ENCODE results near the gene MAGI1. TPM values are rescaled to one million over a fixed set of nuclear protein-coding genes. Genes with fewer than 3 reads are reported as not detected.

Gene MAGI1
- total RNA-seq, 2 experiments from 2014 or later = 0.47 to 0.51 TPM

- POLR2A ChIA-PET = no interaction called here
- H3K27ac Mint-ChIP-seq = no peak overlapping the region
- peaks cover 2% of the 10 kb centered on the region for H3K9me3 Mint-ChIP-seq
- H3K36me3 Mint-ChIP-seq (ENCODE audit: low read depth) = no peaks in the 10 kb centered on the region
- H3K27me3 Mint-ChIP-seq = no peaks in the 10 kb centered on the region
- no peak overlapping the region for H3K4me3 Mint-ChIP-seq
- no peaks in the 10 kb centered on the region for H3K4me1 Mint-ChIP-seq (ENCODE audit: low read depth)
- no peak for ATAC-seq
- CTCF ChIA-PET = no interaction called here
- DNase-seq = no peak
- TF ChIP-seq, protein P1, sequence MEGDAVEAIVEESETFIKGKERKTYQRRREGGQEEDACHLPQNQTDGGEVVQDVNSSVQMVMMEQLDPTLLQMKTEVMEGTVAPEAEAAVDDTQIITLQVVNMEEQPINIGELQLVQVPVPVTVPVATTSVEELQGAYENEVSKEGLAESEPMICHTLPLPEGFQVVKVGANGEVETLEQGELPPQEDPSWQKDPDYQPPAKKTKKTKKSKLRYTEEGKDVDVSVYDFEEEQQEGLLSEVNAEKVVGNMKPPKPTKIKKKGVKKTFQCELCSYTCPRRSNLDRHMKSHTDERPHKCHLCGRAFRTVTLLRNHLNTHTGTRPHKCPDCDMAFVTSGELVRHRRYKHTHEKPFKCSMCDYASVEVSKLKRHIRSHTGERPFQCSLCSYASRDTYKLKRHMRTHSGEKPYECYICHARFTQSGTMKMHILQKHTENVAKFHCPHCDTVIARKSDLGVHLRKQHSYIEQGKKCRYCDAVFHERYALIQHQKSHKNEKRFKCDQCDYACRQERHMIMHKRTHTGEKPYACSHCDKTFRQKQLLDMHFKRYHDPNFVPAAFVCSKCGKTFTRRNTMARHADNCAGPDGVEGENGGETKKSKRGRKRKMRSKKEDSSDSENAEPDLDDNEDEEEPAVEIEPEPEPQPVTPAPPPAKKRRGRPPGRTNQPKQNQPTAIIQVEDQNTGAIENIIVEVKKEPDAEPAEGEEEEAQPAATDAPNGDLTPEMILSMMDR (IDR thresholded peaks at IDR 0.05) = no peak
- intact Hi-C loops (cut with micrococcal nuclease) = no loop called here
Observed at GRCh38 chr3:65858749-65859148, 180.0 kb downstream of the MAGI1 start.

GRCh38 chr3:65857327-65857726, 181.4 kb downstream of the MAGI1 start:
- Mint-ChIP-seq H3K27ac (no peak overlapping the region), H3K27me3 (no peaks in the 10 kb centered on the region), H3K4me3 (no peak overlapping the region), H3K36me3 (ENCODE audit: low read depth) (no peaks in the 10 kb centered on the region), H3K9me3 (peaks cover 2% of the 10 kb centered on the region), H3K4me1 (ENCODE audit: low read depth) (no peaks in the 10 kb centered on the region)
- intact Hi-C loops (cut with micrococcal nuclease) = no loop called here
- ChIA-PET CTCF (no interaction called here), POLR2A (no interaction called here)
- DNase-seq (no peak), ATAC-seq (no peak)
- TF ChIP-seq, protein P1 (IDR thresholded peaks at IDR 0.05) = no peak

DNA sequence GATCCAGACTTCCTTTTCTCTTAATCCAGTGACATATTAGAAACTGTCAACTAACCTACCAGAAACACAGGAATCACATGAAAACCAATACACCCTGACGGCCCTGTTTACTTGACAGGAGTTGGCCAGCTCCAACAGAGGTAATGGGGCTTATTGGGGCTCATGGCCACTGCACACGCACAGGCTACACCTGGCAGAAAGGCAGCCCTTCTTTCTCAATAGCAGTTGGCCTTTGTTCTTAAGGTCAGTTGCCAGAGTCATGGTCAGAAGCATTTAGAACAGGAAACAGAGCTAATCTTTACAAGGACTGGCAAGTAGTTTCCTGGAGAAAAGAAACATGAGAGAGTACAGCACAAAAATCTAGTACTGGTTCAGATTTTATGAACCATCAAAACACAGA, 181.8 kb downstream of the MAGI1 start:
- Mint-ChIP-seq H3K9me3 (peaks cover 2% of the 10 kb centered on the region), H3K36me3 (ENCODE audit: low read depth) (no peaks in the 10 kb centered on the region), H3K27ac (no peak overlapping the region), H3K27me3 (no peaks in the 10 kb centered on the region), H3K4me1 (ENCODE audit: low read depth) (no peaks in the 10 kb centered on the region), H3K4me3 (no peak overlapping the region)
- ChIA-PET CTCF (no interaction called here), POLR2A (no interaction called here)
- TF ChIP-seq, protein P1 (IDR thresholded peaks at IDR 0.05) = no peak
- ATAC-seq = no peak
- no peak for DNase-seq
- intact Hi-C loops (cut with micrococcal nuclease) = no loop called here

- ChIA-PET CTCF (no interaction called here), POLR2A (no interaction called here)
- Mint-ChIP-seq H3K4me3 (no peak overlapping the region), H3K27me3 (no peaks in the 10 kb centered on the region), H3K9me3 (peaks cover 2% of the 10 kb centered on the region), H3K36me3 (ENCODE audit: low read depth) (no peaks in the 10 kb centered on the region), H3K27ac (no peak overlapping the region), H3K4me1 (ENCODE audit: low read depth) (no peaks in the 10 kb centered on the region)
- intact Hi-C loops (cut with micrococcal nuclease) = no loop called here
- no peak for DNase-seq
- no peak for ATAC-seq
- TF ChIP-seq, protein P1 (IDR thresholded peaks at IDR 0.05) = no peak
Observed at GRCh38 chr3:65855370-65856100, 183.2 kb downstream of the MAGI1 start.

- DNase-seq = no peak
- H3K9me3 Mint-ChIP-seq = no peaks in the 10 kb centered on the region
- H3K4me3 Mint-ChIP-seq = no peak overlapping the region
- intact Hi-C loops (cut with micrococcal nuclease) = no loop called here
- CTCF ChIA-PET = no interaction called here
- ATAC-seq = no peak
- TF ChIP-seq, protein P1 (IDR thresholded peaks at IDR 0.05) = no peak
- H3K27ac Mint-ChIP-seq = no peak overlapping the region
- H3K27me3 Mint-ChIP-seq = no peaks in the 10 kb centered on the region
- no peaks in the 10 kb centered on the region for H3K4me1 Mint-ChIP-seq (ENCODE audit: low read depth)
- POLR2A ChIA-PET = no interaction called here
- H3K36me3 Mint-ChIP-seq (ENCODE audit: low read depth) = no peaks in the 10 kb centered on the region
Observed at GRCh38 chr3:65854606-65855304, 184.0 kb downstream of the MAGI1 start.
